Astrocyte (in vitro differentiated cells and primary cell): ENCODE data around the gene CNPY4.

Experiments
- CTCF ChIP-seq: IDR thresholded peaks from 2 replicates; pipeline ENCODE4 v1.5.1; 2011; ENCODE audit warnings: low read depth, mild to moderate bottlenecking, inconsistent platforms, low read length, moderate library complexity; ENCODE audit not compliant: insufficient read depth
- EZH2 ChIP-seq: IDR thresholded peaks from 2 replicates; pipeline ENCODE4 v1.6.1; 2012; ENCODE audit warnings: mild to moderate bottlenecking, low read length, inconsistent platforms; ENCODE audit not compliant: insufficient read depth

GRCh38 chr7:100132126-100132525 is 12.7 kb downstream of the CNPY4 start:
- TF ChIP-seq CTCF (no peak), EZH2 (no peak)
